ENCODE results near the gene MBD5.
A peak's percentile ranks its signal among the peaks of the same experiment; 100 is the strongest.

Gene MBD5

DNA sequence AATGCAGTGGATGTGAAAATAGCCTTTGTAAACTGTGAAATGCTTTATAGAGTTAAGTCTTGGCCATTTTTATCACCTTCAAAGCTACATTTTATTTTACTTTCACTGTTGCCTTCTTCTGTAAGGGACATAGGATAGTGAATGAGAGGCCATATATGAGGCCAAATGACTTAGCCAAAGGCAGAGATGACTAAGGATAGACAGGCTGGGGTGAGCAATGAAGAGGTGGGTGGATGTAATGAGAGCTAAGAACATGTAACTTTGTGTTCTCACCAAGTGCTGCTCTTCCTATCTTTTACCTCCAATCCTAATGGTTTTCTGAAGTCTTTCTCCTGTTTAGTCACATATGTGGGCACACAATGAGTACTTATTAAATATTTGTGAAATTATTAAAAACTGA lies 101.9 kb downstream of the MBD5 start:
- DNase-seq (ENCODE audit: low spot score): peak; percentile 15

- DNase-seq (ENCODE audit: low spot score): no peak
Measured at GRCh38 chr2:148124271-148124670, 103.4 kb downstream of the MBD5 start.

DNA sequence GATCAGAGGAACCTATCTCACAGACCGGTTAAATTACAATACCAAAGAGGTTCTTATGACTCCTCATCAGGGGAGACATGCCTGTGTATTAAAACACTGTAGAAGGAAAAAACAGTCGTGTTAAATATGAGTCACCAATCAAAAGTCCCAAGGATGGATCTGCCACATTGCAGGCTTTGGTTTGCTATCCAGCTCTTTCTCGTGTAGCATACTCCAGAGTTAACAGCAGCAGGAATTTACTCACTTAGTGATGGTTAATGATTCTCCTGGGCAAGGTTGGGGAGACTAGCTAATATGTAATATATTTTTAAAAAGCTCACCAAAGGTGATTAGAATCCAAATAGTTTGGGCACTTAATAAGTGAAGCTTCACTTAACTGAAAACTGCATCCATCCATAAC lies 109.7 kb downstream of the MBD5 start:
- DNase-seq (ENCODE audit: low spot score): peak; percentile 20

GRCh38 chr2:148132412-148132811 lies 111.5 kb downstream of the MBD5 start:
- peak; percentile 22 for DNase-seq (ENCODE audit: low spot score)

DNA sequence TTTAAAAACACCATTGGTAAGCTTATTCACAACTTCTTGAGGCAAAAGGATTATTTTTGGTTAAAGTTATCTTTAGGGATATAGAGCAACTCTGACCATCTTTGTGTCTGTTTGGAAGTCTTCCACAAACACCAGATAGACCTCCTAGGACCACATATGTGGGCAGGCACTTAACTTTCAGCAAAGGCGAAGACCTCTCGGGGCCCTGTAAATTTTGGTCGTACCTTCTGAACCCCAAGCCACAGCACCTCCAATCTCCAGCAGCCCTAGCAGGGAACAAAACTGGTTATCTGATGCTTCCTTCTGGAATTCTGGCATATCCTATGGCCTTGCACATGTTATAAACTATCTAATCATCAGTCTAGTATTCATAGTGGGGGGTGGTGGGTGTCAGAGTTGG lies 114.8 kb downstream of the MBD5 start:
- no peak for DNase-seq (ENCODE audit: low spot score)

- no peak for DNase-seq (ENCODE audit: low spot score)
Measured at GRCh38 chr2:148136441-148136840, 115.5 kb downstream of the MBD5 start.

- no peak for DNase-seq (ENCODE audit: low spot score)
Measured at GRCh38 chr2:148161909-148162435, 141.1 kb downstream of the MBD5 start.

GRCh38 chr2:148162871-148163270 lies 142.0 kb downstream of the MBD5 start:
- no peak for DNase-seq (ENCODE audit: low spot score)

DNA sequence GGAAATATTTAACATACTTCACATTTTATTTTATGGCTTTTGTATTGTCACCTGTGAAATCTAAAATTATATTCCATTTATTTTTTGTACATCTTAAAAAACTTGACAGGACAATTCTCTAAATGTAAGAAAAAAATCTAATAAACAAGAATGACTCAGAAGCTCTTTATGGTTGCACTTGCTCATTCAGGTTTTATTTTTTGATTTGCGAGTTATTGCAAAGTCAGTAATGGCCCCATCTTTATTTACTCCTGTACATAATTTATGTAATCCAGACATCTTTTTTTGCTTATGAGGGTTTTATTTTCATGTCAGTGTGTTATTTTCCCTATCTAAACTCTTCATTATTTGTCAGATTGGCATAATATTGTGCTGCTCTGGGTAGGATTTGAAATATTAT lies 145.1 kb downstream of the MBD5 start:
- no peak for DNase-seq (ENCODE audit: low spot score)

DNA sequence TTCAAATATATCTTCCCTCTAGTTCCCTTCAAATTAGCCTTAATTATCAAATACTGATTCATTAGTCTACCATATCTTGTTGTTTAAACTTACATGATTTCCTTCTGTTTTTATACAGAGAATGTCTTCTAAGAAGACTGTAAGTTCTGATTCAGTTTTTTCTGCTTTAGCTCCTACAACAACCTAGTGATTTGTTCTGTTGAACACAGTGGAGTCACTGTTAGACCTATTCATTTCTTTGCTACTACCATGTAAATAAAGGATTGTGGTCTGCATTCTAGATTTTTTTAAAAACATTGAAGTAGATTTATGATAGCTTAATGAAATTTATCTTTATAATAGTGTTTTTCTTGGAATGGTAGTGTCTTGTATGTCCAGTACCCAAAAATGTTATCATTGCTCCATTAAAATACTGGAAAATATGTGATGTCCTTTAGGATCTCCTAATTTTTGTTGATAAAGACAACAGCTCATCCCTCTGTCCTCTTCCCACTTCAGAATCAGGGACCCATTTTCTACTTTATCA lies 146.4 kb downstream of the MBD5 start:
- DNase-seq (ENCODE audit: low spot score): no peak

DNA sequence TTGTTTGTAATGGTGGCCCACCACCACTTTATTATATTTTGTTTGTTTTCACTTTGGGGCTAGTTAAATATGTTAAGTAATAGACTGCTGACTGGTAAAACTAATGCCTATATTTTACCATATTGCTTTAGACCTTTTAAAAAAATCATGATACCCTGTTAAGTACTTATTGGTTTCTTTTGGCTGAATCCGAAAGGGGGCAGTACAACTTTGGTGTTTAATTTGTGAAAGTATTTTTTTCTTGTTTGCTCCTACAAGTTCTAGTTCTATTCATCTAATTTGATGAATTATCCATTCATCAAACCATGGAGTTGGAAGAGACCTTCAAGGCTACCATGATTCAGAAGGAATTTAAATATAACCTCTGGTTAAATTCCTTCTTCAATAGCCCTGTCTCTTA lies 147.0 kb downstream of the MBD5 start:
- DNase-seq (ENCODE audit: low spot score): no peak

- no peak for DNase-seq (ENCODE audit: low spot score)
Measured at GRCh38 chr2:148172131-148172753, 151.4 kb downstream of the MBD5 start.

DNA sequence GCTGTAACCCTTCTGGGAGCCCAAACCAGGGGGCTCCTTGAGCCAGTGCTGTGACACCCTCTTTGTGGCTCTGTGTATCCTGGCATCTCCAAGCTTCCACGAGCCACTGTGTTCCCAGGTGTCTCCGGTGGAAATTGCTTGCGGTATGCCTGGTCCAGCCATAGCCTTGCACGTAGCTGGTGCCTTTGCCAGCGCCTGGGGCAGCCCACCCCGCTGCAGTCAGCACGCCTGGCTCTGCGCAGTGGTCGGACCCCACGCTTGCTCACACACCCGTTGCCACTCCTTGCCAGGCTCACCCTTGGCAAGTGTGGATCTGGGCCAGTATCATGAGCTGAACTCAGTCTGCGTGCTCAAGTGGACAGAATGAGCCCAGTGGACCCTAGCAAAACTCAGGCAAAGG lies 152.3 kb downstream of the MBD5 start:
- DNase-seq (ENCODE audit: low spot score): no peak

DNA sequence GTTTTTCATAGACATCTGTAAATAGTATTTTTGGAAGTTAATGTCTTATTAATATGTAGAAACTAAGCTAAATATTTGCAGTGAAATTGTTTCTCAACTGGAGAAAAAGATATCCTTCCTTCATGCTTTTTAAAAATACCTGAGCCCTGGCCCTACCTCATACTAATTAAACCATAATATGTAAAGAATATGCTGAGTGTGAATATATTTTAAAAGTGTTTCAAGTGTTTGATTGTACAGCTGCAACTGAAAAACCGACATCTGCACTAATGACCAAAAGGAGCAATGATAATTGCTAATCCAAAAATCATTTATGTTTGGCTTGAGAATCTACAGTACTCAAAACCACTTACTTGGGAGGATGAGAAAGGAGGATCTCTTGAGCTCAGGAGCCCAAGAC lies 156.7 kb downstream of the MBD5 start:
- DNase-seq (ENCODE audit: low spot score): no peak

DNA sequence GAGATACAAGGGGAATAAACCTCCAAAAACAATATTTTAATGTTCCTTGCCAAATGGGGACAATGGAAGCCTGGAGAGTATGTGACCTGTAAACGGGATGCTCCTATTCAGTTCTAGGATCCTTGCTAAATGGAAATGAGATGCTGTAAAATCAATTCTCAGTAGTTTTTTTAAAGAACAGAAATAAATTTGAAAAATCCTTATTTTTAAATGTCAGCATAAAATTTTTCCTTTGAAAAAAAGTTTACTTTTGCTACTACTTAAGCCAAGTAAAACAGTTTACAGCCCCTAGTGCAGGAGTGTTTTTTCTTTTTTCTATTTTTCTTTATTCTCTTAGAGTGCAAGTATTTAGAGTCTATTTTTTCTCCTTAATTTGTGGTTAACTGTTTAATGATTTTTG lies 158.8 kb downstream of the MBD5 start:
- no peak for DNase-seq (ENCODE audit: low spot score)

DNA sequence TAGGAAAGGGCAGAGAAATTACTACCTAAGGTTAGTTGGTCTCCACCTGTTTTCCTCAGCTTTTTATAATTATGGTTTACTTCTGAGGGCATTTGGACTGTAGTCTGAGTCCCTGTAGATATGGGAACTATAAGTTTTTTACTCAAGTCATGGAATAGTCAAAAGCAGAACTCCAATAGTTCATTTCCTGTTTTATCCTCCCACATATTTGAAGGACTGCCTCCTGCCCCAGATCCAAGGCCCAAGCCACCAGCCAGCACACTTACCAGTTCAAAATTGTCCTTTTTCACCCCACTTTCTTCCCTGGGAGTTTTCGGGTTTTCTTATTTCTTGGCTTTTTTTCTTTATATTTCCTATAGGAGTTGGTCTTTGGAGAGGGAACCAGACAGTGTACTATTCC lies 164.1 kb downstream of the MBD5 start:
- DNase-seq (ENCODE audit: low spot score): no peak

GRCh38 chr2:148194882-148195281 lies 174.0 kb downstream of the MBD5 start:
- no peak for DNase-seq (ENCODE audit: low spot score)

- peak; percentile 22 for DNase-seq (ENCODE audit: low spot score)
Measured at GRCh38 chr2:148201075-148202004, 180.4 kb downstream of the MBD5 start.

- DNase-seq (ENCODE audit: low spot score): no peak
Measured at GRCh38 chr2:148202237-148202636, 181.3 kb downstream of the MBD5 start.

- DNase-seq (ENCODE audit: low spot score): no peak
Measured at GRCh38 chr2:148207111-148207510, 186.2 kb downstream of the MBD5 start.

GRCh38 chr2:148209603-148210002 lies 188.7 kb downstream of the MBD5 start:
- no peak for DNase-seq (ENCODE audit: low spot score)

GRCh38 chr2:148218326-148219075 lies 197.6 kb downstream of the MBD5 start:
- no peak for DNase-seq (ENCODE audit: low spot score)

All from AG08396 (cell line).